A673 (cell line): Measurements from ENCODE around the gene SIVA1. TPM values are rescaled to one million over a fixed set of nuclear protein-coding genes. Genes with fewer than 3 reads are reported as not detected.

Experiments
- BruUV-seq: library from RNA; stranded (reverse); fragments of 400-500 nt; replicated peaks from 2 replicates; lab custom pipeline; 2021; lab: Mats Ljungman, UMichigan
- CTCF ChIA-PET: fragments of 300-600 bp; sonication (Branson Sonifier 250); formaldehyde crosslinking; loops from one replicate; lab custom pipeline; 2022; ENCODE audit warnings: antibody characterized with exemption; lab: Charles Lee
- POLR2A ChIA-PET: fragments of 300-600 bp; sonication (Branson Sonifier 250); formaldehyde crosslinking; loops from one replicate; lab custom pipeline; 2022; ENCODE audit warnings: antibody characterized with exemption; ENCODE audit not compliant: low non-redundant PET; lab: Charles Lee
- DNase-seq: peaks from one replicate; pipeline ENCODE4 v3.0.0-alpha.2; 2015; ENCODE audit warnings: low spot score
- H3K27ac ChIP-seq: fragments of 200-600 bp; sonication (generic); 2 replicates; pipeline ENCODE4 v1.5.1; 2016; ENCODE audit warnings: mixed run types, low read depth, mild to moderate bottlenecking, mixed read lengths, antibody characterized with exemption, low read length; ENCODE audit not compliant: poor library complexity, severe bottlenecking
- H3K27me3 ChIP-seq: fragments of 200-600 bp; sonication (generic); replicated peaks from 2 replicates; pipeline ENCODE4 v1.6.1; 2017; ENCODE audit warnings: mixed run types, low read depth, mild to moderate bottlenecking, mixed read lengths, antibody characterized with exemption, low read length; ENCODE audit not compliant: insufficient read depth, poor library complexity
- H3K36me3 ChIP-seq: fragments of 200-600 bp; sonication (generic); 2 replicates; pipeline ENCODE4 v1.6.1; 2016; ENCODE audit warnings: mixed run types, mild to moderate bottlenecking, mixed read lengths, antibody characterized with exemption, low read length; ENCODE audit not compliant: insufficient read depth, poor library complexity, severe bottlenecking
- H3K4me1 ChIP-seq: fragments of 200-600 bp; sonication (generic); 2 replicates; pipeline ENCODE4 v1.6.1; 2017; ENCODE audit warnings: mixed run types, mild to moderate bottlenecking, mixed read lengths, antibody characterized with exemption, low read length; ENCODE audit not compliant: insufficient read depth, poor library complexity, severe bottlenecking
- H3K4me3 ChIP-seq: fragments of 200-600 bp; sonication (generic); 2 replicates; pipeline ENCODE4 v1.5.1; 2016; ENCODE audit warnings: low read depth, mixed run types, mild to moderate bottlenecking, mixed read lengths, low read length; ENCODE audit not compliant: poor library complexity, severe bottlenecking
- H3K9me3 ChIP-seq: fragments of 200-600 bp; sonication (generic); 2 replicates; pipeline ENCODE4 v1.6.1; 2016; ENCODE audit warnings: mixed run types, low read depth, mild to moderate bottlenecking, mixed read lengths, antibody characterized with exemption, low read length; ENCODE audit not compliant: poor library complexity, severe bottlenecking
- EZH2 ChIP-seq: fragments of 200-600 bp; sonication (generic); IDR thresholded peaks from 2 replicates; pipeline ENCODE4 v1.6.1; 2017; ENCODE audit warnings: borderline replicate concordance, low read depth, mild to moderate bottlenecking, mixed read lengths, antibody characterized with exemption, low read length; ENCODE audit not compliant: poor library complexity, severe bottlenecking
- intact Hi-C: fragments of 100-400 bp; cut with micrococcal nuclease; formaldehyde crosslinking; loops from one replicate; pipeline ENCODE4 v1.10.0; 2022; ENCODE audit not compliant: unreplicated experiment
- total RNA-seq: library from RNA; stranded (reverse); gene quantifications from 2 replicates; pipeline ENCODE4 v1.2.3, GENCODE V29; 2021
- TF ChIP-seq, protein P1 (sequence below): fragments of 300-800, 200-600 bp; sonication (generic); conservative IDR thresholded peaks from 2 replicates; pipeline ENCODE4 v1.5.1; 2017; ENCODE audit warnings: low read depth, mild to moderate bottlenecking, antibody characterized with exemption, low read length, moderate library complexity, mixed read lengths

SIVA1 gene
- total RNA-seq, 1 experiment from 2014 or later, result 79.6 TPM

DNA sequence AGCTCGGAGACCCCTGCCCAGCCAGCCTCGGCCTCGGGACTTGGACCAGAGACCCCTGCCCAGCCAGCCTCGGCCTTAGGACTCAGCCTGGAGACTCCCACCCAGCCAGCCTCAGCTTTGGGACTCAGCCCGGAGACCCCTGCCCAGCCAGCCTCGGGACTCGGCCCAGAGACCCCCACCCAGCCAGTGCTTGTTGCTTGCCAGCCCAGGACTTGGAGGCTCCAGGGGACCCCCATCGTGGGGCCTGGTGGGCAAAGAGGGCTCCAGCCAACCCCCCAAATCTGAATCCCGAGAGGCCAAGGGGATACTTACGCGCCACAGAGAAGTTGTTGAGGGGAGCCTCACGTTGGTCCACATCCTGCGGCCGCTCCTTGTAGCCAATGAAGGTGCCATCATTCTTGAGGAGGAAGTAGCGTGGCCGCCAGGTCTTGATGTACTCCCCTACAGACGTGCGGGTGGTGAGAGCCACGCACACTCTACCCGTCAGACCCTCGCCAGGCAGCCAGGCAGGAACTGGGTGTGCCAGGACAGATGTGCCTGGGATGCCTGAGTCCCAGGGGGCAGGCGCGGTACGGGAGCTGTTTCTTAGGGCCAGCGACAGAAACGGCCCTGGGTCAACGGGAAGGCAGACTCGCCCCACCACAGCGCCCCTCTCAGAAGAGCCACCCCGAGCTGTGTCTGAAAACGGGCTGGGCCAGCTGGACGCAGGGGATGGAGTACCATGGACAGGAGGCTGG lies 27.0 kb downstream of the SIVA1 start:
- POLR2A ChIA-PET, result interaction anchor here (1.0 kb wide), 1 partner anchor 10 kb away, joined by 3 read pairs; no protein-coding TSS in a partner anchor
- no peak overlapping the region for H3K4me3 ChIP-seq
- no peak for DNase-seq
- H3K4me1 ChIP-seq, result no peaks in the 10 kb centered on the region
- H3K36me3 ChIP-seq, result peaks cover 14% of the 10 kb centered on the region
- CTCF ChIA-PET, result interaction anchor here (0.7 kb wide), 1 partner anchor 9 kb away, joined by 3 read pairs; no protein-coding TSS in a partner anchor
- intact Hi-C loops, result no loop called here
- H3K9me3 ChIP-seq, result no peaks in the 10 kb centered on the region
- H3K27ac ChIP-seq, result no peak overlapping the region
- TF ChIP-seq EZH2, result no peak
- TF ChIP-seq, protein P1, sequence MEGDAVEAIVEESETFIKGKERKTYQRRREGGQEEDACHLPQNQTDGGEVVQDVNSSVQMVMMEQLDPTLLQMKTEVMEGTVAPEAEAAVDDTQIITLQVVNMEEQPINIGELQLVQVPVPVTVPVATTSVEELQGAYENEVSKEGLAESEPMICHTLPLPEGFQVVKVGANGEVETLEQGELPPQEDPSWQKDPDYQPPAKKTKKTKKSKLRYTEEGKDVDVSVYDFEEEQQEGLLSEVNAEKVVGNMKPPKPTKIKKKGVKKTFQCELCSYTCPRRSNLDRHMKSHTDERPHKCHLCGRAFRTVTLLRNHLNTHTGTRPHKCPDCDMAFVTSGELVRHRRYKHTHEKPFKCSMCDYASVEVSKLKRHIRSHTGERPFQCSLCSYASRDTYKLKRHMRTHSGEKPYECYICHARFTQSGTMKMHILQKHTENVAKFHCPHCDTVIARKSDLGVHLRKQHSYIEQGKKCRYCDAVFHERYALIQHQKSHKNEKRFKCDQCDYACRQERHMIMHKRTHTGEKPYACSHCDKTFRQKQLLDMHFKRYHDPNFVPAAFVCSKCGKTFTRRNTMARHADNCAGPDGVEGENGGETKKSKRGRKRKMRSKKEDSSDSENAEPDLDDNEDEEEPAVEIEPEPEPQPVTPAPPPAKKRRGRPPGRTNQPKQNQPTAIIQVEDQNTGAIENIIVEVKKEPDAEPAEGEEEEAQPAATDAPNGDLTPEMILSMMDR, result no peak
- H3K27me3 ChIP-seq, result no peaks in the 10 kb centered on the region
- BruUV-seq, result no TSS peak

DNA sequence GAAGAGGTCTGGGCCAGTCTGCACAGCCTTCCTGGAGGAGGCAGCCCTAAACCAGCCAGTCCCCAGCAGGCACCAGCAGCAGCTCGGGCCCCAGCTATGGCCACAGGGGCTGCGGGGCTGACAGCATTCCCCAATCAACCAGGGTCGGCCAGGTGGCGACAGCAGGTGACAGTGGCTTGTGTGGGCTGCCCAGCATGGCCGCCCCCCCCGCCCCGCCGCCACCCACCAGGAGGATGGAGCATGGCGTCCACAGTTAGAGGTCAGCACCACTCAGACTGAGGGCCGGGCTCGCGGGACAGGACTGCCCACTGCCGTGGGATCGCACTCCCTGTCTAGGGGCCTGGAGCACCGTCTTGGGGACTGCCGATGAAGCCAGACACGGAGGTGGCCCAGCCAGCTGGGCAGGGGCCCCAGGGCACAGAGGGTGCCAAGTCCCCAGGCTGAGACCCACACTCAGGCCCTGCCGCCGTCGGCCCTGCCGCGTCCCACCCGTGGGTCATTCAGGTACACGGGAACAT lies 27.6 kb downstream of the SIVA1 start:
- intact Hi-C loops, result no loop called here

DNA sequence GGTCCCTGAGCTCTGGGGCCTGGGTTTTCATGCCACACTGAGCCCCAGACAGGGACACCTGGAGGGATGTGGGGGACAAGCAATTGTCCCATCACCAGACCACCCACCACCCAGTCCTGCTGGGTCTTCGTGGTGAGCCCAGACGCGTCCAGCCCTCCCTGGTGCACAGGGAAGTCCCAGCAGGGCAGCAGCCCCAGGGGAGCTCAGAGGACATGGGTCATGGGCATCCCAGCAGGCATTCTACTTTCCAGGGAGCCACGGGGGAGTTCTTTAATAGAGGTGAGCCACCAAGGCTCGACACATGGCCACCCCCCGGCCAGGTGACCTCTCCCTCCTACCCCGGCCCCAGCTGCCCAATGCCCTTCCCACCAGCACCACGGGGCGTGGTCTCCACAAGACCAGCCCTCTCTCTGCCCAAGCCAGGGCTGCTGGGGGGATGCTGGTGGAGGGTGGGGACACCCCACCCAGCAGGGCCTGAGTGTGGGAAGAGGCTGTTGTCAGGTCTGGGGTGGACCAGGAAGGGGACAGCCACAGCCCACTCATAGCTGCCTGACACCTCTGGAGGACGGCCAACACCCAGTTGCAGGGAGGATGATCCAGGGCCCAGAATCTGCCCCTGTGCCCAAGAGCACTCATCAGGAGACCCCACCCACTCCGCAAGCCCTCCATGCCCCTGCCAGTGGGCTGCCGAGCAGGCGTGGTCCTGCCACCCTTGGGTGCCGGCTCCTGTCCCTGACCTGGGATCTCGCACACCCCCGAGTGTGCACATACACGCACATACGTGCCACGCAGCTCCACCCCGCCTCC lies 28.5 kb downstream of the SIVA1 start:
- ChIA-PET CTCF (no interaction called here), POLR2A (no interaction called here)
- Histone ChIP-seq H3K4me3 (no peak overlapping the region), H3K36me3 (peaks cover 3% of the 10 kb centered on the region), H3K27ac (no peak overlapping the region), H3K9me3 (no peaks in the 10 kb centered on the region), H3K4me1 (no peaks in the 10 kb centered on the region), H3K27me3 (no peaks in the 10 kb centered on the region)
- intact Hi-C loops, result no loop called here
- TF ChIP-seq EZH2, result no peak
- TF ChIP-seq, protein P1, result no peak
- DNase-seq, result no peak
- no TSS peak for BruUV-seq

More for the DNA sequence above, 27.6 kb downstream of the SIVA1 start:
- DNase-seq, result no peak
- Histone ChIP-seq H3K9me3 (no peaks in the 10 kb centered on the region), H3K36me3 (peaks cover 12% of the 10 kb centered on the region), H3K4me3 (no peak overlapping the region), H3K27ac (no peak overlapping the region), H3K27me3 (no peaks in the 10 kb centered on the region), H3K4me1 (no peaks in the 10 kb centered on the region)
- no TSS peak for BruUV-seq
- CTCF ChIA-PET, result interaction anchor here (0.7 kb wide), 1 partner anchor 10 kb away, joined by 3 read pairs; no protein-coding TSS in a partner anchor
- POLR2A ChIA-PET, result no interaction called here
- TF ChIP-seq, protein P1, result no peak
- TF ChIP-seq EZH2, result no peak
